Measurements from ENCODE around the gene HPSE2.

GRCh38 chr10:98419469-98420261 is 816.0 kb downstream of the HPSE2 start:
- no peak for TF ChIP-seq RXRA (IDR thresholded peaks at IDR 0.05; ENCODE audit: insufficient read depth, low read depth, low read length)
- no peak for TF ChIP-seq POLR2A (IDR thresholded peaks at IDR 0.05; ENCODE audit: control extremely low read depth in 1 of 2, low read depth in 2 of 2, low read length in 2 of 2)
- no peak for TF ChIP-seq POLR2AphosphoS5 (IDR thresholded peaks at IDR 0.05; ENCODE audit: low read depth, low read length)
- TF ChIP-seq CTCF (IDR thresholded peaks at IDR 0.05; ENCODE audit: control extremely low read depth in 1 of 3, insufficient read depth in 1 of 3, low read depth in 1 of 3, low read length in 3 of 3), result no peak
- no peak for TF ChIP-seq SUZ12 (IDR thresholded peaks at IDR 0.05; ENCODE audit: low read length)
- no peak for TF ChIP-seq JUN (IDR thresholded peaks at IDR 0.05; ENCODE audit: low read depth, low read length)
- TF ChIP-seq USF2 (IDR thresholded peaks at IDR 0.05; ENCODE audit: low read length), result no peak
- TF ChIP-seq TCF12 (IDR thresholded peaks at IDR 0.05; ENCODE audit: low read depth, low read length), result no peak
- no peak for TF ChIP-seq EZH2 (IDR thresholded peaks at IDR 0.05; ENCODE audit: low read depth, low read length, severe bottlenecking)
- TF ChIP-seq BRCA1 (IDR thresholded peaks at IDR 0.05; ENCODE audit: low read depth, low read length), result no peak
- TF ChIP-seq MAX (IDR thresholded peaks at IDR 0.05), result no peak
- TF ChIP-seq SRF (IDR thresholded peaks at IDR 0.05; ENCODE audit: low read depth, low read length), result no peak
- no peak for TF ChIP-seq EP300 (IDR thresholded peaks at IDR 0.05; ENCODE audit: borderline replicate concordance in 1 of 2, low read depth in 2 of 2, low read length in 2 of 2)
- no peak for TF ChIP-seq ZNF274 (IDR thresholded peaks at IDR 0.05; ENCODE audit: borderline replicate concordance, extremely low read depth, low read length)

Data from H1 (cell line).